ENCODE measurements around the gene TAS2R5. TPM values are rescaled to one million over a fixed set of nuclear protein-coding genes. Genes with fewer than 3 reads are reported as not detected.

TAS2R5 gene, protein sequence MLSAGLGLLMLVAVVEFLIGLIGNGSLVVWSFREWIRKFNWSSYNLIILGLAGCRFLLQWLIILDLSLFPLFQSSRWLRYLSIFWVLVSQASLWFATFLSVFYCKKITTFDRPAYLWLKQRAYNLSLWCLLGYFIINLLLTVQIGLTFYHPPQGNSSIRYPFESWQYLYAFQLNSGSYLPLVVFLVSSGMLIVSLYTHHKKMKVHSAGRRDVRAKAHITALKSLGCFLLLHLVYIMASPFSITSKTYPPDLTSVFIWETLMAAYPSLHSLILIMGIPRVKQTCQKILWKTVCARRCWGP
- total RNA-seq = 1 to 10 TPM; 1.2 to 6.8 TPM
- under 1 TPM; 0.41 to 0.55 TPM for polyA plus RNA-seq
- long read RNA-seq, donor 1, partial matches to known transcripts = 0 of 2 reads
- long read RNA-seq, donor 1, other reads (novel, unspliced or antisense) = 0 of 2 reads
- long read RNA-seq, donor 2 = 0 reads
- long read RNA-seq, donor 3, partial matches to known transcripts = 0 of 1 reads
- long read RNA-seq, donor 3, other reads (novel, unspliced or antisense) = 0 of 1 reads
- long read RNA-seq, donor 4 = 0 reads
- long read RNA-seq, donor 5, partial matches to known transcripts = 0 of 2 reads
- long read RNA-seq, donor 5, other reads (novel, unspliced or antisense) = 0 of 2 reads

DNA sequence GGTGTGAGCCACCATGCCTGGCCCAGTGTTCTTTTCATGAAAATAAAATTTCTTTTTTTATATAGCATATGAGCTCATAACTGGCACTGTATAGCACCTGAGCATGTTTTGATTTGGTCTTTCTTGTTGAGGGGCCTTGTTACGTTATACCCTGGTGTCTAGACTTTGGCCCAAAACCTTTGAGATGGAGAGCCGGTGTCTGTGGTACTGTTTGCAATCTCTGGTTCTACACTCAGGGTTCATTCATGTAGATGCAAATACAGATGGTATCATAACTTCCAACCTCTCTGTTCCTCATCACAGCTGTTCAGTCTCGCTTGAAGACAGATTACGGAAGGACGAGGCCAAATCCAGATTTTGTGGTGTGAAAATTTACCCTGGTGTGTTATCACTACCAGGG is at the start of gene TAS2R5:
Gene TAS2R5, plus strand, starts transcription at position 301 of the 400 bp plus-strand sequence. CDS start 145 bp downstream, outside the sequence.
- Histone ChIP-seq H3K4me3 (no peak within 1 kb of the TSS), H3K9me3 (ENCODE audit: control insufficient read depth in 4 of 4, insufficient read depth in 3 of 4, low read length in 3 of 4) (no peaks in the 10 kb centered on the region), H3K27ac (ENCODE audit: low read depth in 1 of 2, low read length in 1 of 2) (no peak within 1 kb of the TSS), H3K27me3 (ENCODE audit: control insufficient read depth in 3 of 3, insufficient read depth in 3 of 3, low read length in 2 of 3) (no peaks in the 10 kb centered on the region), H3K36me3 (ENCODE audit: control insufficient read depth in 4 of 4, insufficient read depth in 4 of 4, low read length in 4 of 4) (peaks cover 0 to 6% (median under 1%) of the 10 kb centered on the region in 4 donors), H3K4me1 (ENCODE audit: control insufficient read depth in 5 of 5, insufficient read depth in 5 of 5, low read length in 5 of 5) (peaks cover 0 to 5% (median 0%) of the 10 kb centered on the region in 5 donors), H3K9ac (ENCODE audit: insufficient read depth in 1 of 2, low read length in 2 of 2) (no peak within 1 kb of the TSS)
- DNase-seq = no peak
- WGBS, 2 donors = 87 to 98% methylated on average over 5 of the region's 5 CpGs
- no peak for ATAC-seq (ENCODE audit: insufficient read depth, low FRiP score)
- TF ChIP-seq, protein P1, sequence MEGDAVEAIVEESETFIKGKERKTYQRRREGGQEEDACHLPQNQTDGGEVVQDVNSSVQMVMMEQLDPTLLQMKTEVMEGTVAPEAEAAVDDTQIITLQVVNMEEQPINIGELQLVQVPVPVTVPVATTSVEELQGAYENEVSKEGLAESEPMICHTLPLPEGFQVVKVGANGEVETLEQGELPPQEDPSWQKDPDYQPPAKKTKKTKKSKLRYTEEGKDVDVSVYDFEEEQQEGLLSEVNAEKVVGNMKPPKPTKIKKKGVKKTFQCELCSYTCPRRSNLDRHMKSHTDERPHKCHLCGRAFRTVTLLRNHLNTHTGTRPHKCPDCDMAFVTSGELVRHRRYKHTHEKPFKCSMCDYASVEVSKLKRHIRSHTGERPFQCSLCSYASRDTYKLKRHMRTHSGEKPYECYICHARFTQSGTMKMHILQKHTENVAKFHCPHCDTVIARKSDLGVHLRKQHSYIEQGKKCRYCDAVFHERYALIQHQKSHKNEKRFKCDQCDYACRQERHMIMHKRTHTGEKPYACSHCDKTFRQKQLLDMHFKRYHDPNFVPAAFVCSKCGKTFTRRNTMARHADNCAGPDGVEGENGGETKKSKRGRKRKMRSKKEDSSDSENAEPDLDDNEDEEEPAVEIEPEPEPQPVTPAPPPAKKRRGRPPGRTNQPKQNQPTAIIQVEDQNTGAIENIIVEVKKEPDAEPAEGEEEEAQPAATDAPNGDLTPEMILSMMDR (IDR thresholded peaks at IDR 0.05; ENCODE audit: control extremely low read depth, extremely low read depth) = no peak

DNA sequence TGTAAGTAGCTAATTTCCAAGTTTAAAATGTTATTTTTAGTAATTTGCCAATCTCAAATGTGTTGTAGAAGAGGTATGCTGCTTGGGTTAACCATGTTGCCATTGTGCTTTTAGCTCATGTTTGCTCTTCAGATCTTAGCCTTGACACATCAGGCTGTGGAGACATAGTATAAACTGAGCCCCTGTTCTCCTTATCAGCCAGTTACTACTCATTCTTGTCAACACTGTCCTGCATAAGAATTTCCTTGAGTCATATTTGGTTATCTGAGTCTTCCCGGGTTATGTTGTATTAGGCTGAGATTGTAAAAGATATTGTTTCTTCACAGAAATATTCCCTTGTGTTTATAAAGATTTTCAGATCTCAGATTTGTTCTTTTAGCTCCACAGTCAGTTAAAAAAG is 47.8 kb upstream of the TAS2R5 start:
- DNase-seq (no peak), ATAC-seq (ENCODE audit: insufficient read depth, low FRiP score) (no peak)
- Histone ChIP-seq H3K36me3 (ENCODE audit: control insufficient read depth in 4 of 4, insufficient read depth in 4 of 4, low read length in 4 of 4) (peaks cover 11 to 48% (median 19%) of the 10 kb centered on the region in 4 donors), H3K4me1 (ENCODE audit: control insufficient read depth in 5 of 5, insufficient read depth in 5 of 5, low read length in 5 of 5) (peaks cover 0 to 12% (median 8%) of the 10 kb centered on the region in 5 donors), H3K27ac (ENCODE audit: low read depth in 1 of 2, low read length in 1 of 2) (no peak overlapping the region), H3K9ac (ENCODE audit: insufficient read depth in 1 of 2, low read length in 2 of 2) (no peak overlapping the region), H3K9me3 (ENCODE audit: control insufficient read depth in 4 of 4, insufficient read depth in 3 of 4, low read length in 3 of 4) (no peaks in the 10 kb centered on the region), H3K27me3 (ENCODE audit: control insufficient read depth in 3 of 3, insufficient read depth in 3 of 3, low read length in 2 of 3) (no peaks in the 10 kb centered on the region), H3K4me3 (no peak overlapping the region)
- TF ChIP-seq, protein P1 (IDR thresholded peaks at IDR 0.05; ENCODE audit: control extremely low read depth, extremely low read depth) = no peak
- WGBS, 2 donors = 95 to 96% methylated on average over 1 of the region's 1 CpG

- 84 to 90% methylated on average over 2 of the region's 2 CpGs for WGBS, 2 donors
- Histone ChIP-seq H3K4me1 (ENCODE audit: control insufficient read depth in 5 of 5, insufficient read depth in 5 of 5, low read length in 5 of 5) (peaks cover 0 to 5% (median 4%) of the 10 kb centered on the region in 5 donors), H3K27me3 (ENCODE audit: control insufficient read depth in 3 of 3, insufficient read depth in 3 of 3, low read length in 2 of 3) (no peaks in the 10 kb centered on the region), H3K4me3 (no peak overlapping the region), H3K27ac (ENCODE audit: low read depth in 1 of 2, low read length in 1 of 2) (no peak overlapping the region), H3K36me3 (ENCODE audit: control insufficient read depth in 4 of 4, insufficient read depth in 4 of 4, low read length in 4 of 4) (peaks cover 17 to 52% (median 22%) of the 10 kb centered on the region in 4 donors), H3K9me3 (ENCODE audit: control insufficient read depth in 4 of 4, insufficient read depth in 3 of 4, low read length in 3 of 4) (no peaks in the 10 kb centered on the region), H3K9ac (ENCODE audit: insufficient read depth in 1 of 2, low read length in 2 of 2) (no peak overlapping the region)
- ATAC-seq (ENCODE audit: insufficient read depth, low FRiP score) (no peak), DNase-seq (no peak)
- TF ChIP-seq, protein P1 (IDR thresholded peaks at IDR 0.05; ENCODE audit: control extremely low read depth, extremely low read depth) = no peak
Observed at GRCh38 chr7:141744131-141744530, 45.9 kb upstream of the TAS2R5 start.
